ENCODE results near the gene ATP6V0B. TPM values are rescaled to one million over a fixed set of nuclear protein-coding genes. Genes with fewer than 3 reads are reported as not detected.

Gene ATP6V0B
- total RNA-seq, 2 donors from 2014 or later: 183 to 270 TPM

GRCh38 chr1:43935711-43936427 is 38.9 kb upstream of the ATP6V0B start:
- Histone ChIP-seq H3K9ac (ENCODE audit: low read depth in 2 of 2, low read length in 2 of 2) (peak overlapping the region; percentile 13 to 69), H3K27ac (peak overlapping the region; percentile 60)
- intact Hi-C loops (cut with DNase I): loop anchor here (1.0 to 10.0 kb wide), 4 partner anchors 109 to 401 kb away; partner anchors contain the start of gene PTPRF

DNA sequence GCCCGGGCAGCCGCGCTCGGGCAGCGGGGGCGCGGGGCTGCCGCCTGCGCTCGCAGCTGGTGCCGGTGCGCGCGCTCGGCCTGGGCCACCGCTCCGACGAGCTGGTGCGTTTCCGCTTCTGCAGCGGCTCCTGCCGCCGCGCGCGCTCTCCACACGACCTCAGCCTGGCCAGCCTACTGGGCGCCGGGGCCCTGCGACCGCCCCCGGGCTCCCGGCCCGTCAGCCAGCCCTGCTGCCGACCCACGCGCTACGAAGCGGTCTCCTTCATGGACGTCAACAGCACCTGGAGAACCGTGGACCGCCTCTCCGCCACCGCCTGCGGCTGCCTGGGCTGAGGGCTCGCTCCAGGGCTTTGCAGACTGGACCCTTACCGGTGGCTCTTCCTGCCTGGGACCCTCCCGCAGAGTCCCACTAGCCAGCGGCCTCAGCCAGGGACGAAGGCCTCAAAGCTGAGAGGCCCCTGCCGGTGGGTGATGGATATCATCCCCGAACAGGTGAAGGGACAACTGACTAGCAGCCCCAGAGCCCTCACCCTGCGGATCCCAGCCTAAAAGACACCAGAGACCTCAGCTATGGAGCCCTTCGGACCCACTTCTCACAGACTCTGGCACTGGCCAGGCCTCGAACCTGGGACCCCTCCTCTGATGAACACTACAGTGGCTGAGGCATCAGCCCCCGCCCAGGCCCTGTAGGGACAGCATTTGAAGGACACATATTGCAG is 38.2 kb upstream of the ATP6V0B start:
- Histone ChIP-seq H3K4me1 (peaks cover 18% of the 10 kb centered on the region), H3K27ac (peak overlapping the region; percentile 50), H3K9me3 (no peaks in the 10 kb centered on the region), H3K9ac (ENCODE audit: low read depth in 2 of 2, low read length in 2 of 2) (peak overlapping the region in 1 of 2 donors; percentile 69), H3K27me3 (peaks cover 5% of the 10 kb centered on the region), H3K4me3 (peak overlapping the region; percentile 62), H3K36me3 (no peaks in the 10 kb centered on the region)
- TF ChIP-seq CTCF (IDR thresholded peaks at IDR 0.05): no peak
- peak; percentile 40 for DNase-seq
- intact Hi-C loops (cut with DNase I): loop anchor here (5.0 to 10.0 kb wide), 3 partner anchors 108 to 402 kb away; partner anchors contain the start of gene PTPRF

More at GRCh38 chr1:43935711-43936427, 38.9 kb upstream of the ATP6V0B start:
- Histone ChIP-seq H3K4me3 (peak overlapping the region; percentile 62), H3K9me3 (no peaks in the 10 kb centered on the region), H3K4me1 (peaks cover 18% of the 10 kb centered on the region), H3K27me3 (peaks cover 5% of the 10 kb centered on the region), H3K36me3 (no peaks in the 10 kb centered on the region)
- peak; percentile 88 for DNase-seq
- TF ChIP-seq CTCF (IDR thresholded peaks at IDR 0.05): no peak

GRCh38 chr1:43937179-43937865 is 37.4 kb upstream of the ATP6V0B start:
- Histone ChIP-seq H3K36me3 (no peaks in the 10 kb centered on the region), H3K9ac (ENCODE audit: low read depth in 2 of 2, low read length in 2 of 2) (no peak overlapping the region), H3K27me3 (peaks cover 5% of the 10 kb centered on the region), H3K27ac (no peak overlapping the region), H3K9me3 (no peaks in the 10 kb centered on the region), H3K4me1 (peaks cover 18% of the 10 kb centered on the region), H3K4me3 (peak overlapping the region; percentile 62)
- DNase-seq: no peak
- no peak for TF ChIP-seq CTCF (IDR thresholded peaks at IDR 0.05)
- intact Hi-C loops (cut with DNase I): loop anchor here (5.0 to 10.0 kb wide), 3 partner anchors 107 to 403 kb away; partner anchors contain the start of gene PTPRF

GRCh38 chr1:43938383-43938782 is 36.4 kb upstream of the ATP6V0B start:
- no peak overlapping the region for H3K27ac ChIP-seq
- DNase-seq: no peak
- no peak for TF ChIP-seq CTCF (IDR thresholded peaks at IDR 0.05)
- H3K4me1 ChIP-seq: peaks cover 18% of the 10 kb centered on the region
- H3K36me3 ChIP-seq: no peaks in the 10 kb centered on the region
- no peaks in the 10 kb centered on the region for H3K9me3 ChIP-seq
- intact Hi-C loops (cut with DNase I): loop anchor here (5.0 to 10.0 kb wide), 3 partner anchors 106 to 404 kb away; partner anchors contain the start of gene PTPRF
- no peak overlapping the region for H3K4me3 ChIP-seq
- peaks cover 5% of the 10 kb centered on the region for H3K27me3 ChIP-seq
- H3K9ac ChIP-seq (ENCODE audit: low read depth in 2 of 2, low read length in 2 of 2): no peak overlapping the region
